GM21381 (cell line): ENCODE data around the gene CALCOCO1.
"Not testable (repeated sequence)": the region's sequence is repeated elsewhere in the genome, so short reads cannot be mapped to it uniquely, and the experiment has no call there.

Source experiments
- ATAC-seq: cut with Tn5 transposase; IDR thresholded peaks from one replicate; pipeline ENCODE4 v1.9.1; 2021; ENCODE audit warnings: mild to moderate bottlenecking, moderate library complexity; ENCODE audit not compliant: unreplicated experiment

Gene CALCOCO1, protein sequence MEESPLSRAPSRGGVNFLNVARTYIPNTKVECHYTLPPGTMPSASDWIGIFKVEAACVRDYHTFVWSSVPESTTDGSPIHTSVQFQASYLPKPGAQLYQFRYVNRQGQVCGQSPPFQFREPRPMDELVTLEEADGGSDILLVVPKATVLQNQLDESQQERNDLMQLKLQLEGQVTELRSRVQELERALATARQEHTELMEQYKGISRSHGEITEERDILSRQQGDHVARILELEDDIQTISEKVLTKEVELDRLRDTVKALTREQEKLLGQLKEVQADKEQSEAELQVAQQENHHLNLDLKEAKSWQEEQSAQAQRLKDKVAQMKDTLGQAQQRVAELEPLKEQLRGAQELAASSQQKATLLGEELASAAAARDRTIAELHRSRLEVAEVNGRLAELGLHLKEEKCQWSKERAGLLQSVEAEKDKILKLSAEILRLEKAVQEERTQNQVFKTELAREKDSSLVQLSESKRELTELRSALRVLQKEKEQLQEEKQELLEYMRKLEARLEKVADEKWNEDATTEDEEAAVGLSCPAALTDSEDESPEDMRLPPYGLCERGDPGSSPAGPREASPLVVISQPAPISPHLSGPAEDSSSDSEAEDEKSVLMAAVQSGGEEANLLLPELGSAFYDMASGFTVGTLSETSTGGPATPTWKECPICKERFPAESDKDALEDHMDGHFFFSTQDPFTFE

DNA sequence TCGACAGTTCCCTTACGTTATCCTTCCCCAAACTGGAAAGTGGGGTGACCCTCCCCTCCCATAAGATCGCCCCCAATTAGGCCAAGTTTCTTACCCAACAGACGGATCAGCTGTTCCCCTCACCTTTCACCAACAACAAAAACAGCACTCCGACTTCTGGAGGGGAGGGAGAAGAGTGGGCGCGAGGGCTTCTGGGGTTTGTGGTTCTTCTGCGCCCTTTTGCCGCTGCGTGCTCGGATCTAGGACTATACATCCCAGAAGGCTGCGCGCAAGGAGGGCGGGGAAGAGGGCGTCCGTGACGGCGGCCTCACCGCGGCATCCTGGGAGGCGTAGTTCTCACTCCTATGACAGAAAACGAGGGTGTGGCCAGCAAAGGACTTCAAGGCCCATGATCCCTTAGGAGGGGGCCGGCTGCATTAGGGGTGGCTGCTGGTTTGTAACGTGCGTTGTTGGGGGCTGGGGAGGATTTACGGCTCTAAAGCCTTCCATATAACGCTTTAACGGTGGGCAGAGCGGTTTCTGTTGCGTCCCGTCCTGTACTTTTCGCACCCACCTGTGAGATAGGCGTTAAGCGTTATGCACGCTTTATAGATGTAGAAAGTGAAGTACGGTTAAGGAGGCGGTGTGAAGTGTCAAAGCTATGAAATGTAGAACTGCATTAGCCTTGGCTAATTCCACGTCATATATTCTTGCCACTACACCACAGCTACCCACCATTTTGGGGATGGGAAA, at the start of gene CALCOCO1:
Gene CALCOCO1, minus strand, starts transcription at position 143 of the 732 bp plus-strand sequence. CDS start 2,210 bp downstream, outside the sequence.
- peak; percentile 98 for ATAC-seq

DNA sequence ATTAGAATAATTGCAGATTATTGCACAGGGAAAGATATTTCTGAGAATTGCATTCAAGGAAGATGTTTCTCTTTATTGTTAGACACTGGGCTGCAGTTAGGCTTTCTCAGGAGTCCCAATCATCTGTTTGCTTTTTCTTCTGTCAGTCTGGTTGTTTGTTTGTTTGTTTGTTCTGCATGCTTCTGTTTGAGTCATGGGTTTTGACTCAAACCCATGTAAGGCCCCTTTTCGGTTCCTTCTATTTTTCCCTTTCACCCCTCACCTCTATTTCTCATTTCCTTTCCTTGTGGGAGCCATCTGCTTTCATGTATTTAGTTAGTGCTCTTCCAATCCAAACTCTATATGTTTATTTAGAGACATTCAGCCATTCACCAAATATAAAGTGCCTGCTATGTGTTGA, 49.6 kb upstream of the CALCOCO1 start:
- ATAC-seq, result no peak

DNA sequence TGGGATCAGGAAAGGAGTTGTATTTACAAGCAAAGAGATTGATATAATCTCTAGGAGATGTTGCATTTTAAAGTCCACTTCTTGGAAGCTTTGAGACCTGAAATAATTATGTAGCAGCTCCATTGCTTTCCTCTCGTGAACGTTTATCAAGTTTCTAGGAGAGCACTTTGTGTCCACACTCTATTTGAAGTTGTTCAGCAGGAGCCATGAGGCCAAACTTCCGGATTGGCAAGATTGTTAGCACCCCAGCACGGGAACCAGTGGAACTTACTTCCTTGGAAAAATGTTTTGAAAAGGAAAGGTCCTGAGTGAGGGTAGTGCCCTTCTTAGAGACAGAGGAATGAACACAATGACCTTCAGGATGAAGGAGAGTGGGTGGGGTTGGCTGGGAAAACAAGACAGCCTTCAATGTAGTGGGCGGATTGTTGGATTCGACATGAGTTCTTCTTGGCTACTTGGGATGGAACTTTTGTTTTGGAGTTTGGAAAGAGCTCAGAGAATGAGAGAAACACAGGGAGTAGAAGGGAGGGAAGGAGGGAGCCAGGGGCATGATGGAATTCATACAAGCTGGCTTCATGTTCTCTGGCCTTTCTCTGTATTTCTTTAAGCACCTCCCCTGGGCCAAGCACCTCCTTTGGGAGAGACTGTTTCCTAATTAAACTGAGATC, 48.4 kb upstream of the CALCOCO1 start:
- ATAC-seq, result no peak

DNA sequence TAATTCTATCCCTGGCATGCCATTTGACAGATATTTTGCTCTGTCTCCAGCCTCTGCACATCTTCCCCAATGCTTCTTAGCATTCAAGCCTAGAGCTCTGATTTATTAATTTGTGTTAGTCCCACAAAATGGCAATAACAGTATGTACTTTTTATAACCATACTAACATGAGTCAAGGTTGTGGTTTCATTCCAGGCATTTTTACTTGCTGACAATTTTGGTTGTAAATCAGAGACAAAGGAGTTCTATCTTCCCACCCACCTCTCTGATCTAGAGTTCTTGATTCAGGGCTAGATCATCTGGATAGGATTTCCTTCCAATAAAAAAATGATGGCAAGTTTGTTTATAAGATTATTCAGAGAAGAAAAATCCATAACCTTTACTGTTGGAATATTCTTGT, 43.0 kb upstream of the CALCOCO1 start:
- no peak for ATAC-seq

DNA sequence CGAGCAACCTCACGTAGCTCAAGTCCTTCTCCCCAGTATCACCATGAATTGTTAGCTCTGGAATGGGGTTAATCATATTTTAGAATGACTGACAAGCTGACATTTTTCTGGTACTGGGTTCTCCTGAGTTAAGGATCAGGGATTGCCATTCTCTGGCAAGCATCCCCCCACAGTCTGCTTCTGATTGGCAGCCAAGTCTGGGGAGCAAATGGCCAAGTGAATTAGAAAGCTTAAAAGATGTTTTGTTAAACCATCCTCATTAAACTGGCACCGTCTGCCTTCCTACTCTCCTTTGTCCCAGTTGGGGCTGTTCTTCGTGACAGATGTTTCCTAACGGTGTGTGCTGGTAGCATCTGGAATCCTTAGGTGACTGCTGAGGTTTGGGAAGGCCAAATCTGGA, 41.7 kb upstream of the CALCOCO1 start:
- no peak for ATAC-seq

DNA sequence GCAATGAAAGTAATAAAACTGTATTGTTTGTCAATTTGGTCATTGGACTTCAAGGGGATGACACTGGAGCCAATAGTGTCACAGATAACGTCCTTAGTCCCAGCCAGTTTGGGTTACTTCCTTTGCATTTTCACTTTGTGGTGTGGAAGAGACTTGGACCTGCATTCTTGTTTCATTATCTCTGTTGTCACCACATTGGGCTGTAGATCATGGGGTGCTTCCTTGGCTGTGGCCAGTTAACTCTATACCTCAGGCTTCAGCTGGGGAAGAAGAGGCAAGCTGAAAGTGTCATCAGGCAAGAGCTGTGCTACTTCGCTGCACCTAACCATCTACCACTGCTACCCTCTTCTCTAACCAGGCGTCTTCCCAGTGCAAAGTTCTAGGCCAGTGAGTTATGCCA, 39.6 kb upstream of the CALCOCO1 start:
- ATAC-seq, result no peak

DNA sequence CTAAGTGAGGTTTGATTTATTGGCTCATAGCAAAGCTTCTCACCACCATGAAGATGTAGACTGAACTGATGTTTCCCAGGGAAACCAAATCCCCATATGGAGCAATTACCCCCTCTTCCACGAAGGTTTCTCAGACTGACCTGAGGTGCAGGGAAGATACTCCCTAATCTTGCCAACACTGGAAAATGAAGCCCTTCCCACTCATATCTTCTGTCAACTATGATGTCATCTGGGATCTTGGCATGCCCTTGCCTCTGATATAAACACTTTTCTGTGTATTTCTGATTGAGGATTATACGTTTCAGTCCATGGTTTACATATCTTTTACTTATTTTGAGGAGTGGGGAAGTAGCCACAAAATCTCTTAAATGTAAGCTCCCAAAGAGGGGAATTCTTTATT, 38.6 kb upstream of the CALCOCO1 start:
- ATAC-seq, result no peak

DNA sequence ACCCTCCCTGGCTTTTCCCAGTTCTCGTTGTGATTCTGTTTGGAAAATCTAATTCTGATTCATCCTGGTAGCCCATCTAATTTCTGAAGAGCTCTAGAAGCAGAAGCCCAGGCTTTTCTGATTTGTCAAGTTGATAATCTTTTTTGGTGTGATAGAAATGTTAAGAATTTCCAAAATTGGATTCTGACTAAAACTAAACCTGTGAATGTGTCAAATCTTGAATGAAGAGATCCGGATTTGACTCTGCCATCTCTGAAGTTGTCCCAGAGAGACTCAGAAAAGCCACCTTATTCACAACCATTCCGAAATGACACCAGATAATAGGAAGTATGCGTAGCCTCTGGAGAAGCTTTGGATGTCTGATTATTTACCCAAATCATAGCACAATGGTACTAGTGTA, 37.4 kb upstream of the CALCOCO1 start:
- ATAC-seq, result no peak

DNA sequence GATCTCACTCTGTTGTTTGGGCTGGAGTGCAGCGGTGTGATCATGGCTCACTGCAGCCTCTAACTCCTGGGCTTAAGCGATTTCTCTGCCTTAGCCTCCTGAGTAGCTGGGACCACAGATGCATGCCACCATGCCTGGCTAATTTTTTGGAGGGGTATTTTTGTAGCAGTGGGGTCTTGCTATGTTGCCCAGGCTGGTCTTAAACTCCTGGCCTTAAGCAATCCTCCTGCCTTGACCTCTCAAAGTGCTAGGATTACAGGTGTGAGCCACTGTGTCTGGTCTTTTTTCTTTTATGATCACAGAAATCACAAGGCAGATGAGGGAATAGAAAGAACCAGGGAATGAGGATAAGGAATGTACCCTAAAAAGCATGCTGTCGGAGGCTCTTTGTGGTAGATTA, 35.5 kb upstream of the CALCOCO1 start:
- ATAC-seq, result not testable (repeated sequence)

DNA sequence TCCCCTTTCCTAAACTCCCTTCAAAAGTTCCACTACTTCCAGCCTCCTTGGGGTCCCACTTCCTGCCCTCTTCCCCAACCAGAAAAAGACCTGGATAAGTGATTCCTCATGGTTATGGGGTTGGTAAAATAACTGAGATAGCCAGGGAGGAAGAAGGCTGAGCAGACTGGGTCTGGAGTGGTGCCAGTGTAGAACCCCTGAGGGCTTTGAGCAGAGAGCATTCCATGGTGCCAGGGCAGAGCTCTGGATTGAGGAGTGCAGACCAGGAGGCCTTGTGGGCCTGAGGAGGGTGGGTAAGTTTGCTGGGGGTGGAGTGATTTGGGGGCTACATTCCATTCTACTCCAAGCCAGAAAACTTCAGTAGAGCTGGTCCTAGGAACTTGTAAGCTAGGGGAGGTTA, 34.1 kb upstream of the CALCOCO1 start:
- ATAC-seq, result no peak

DNA sequence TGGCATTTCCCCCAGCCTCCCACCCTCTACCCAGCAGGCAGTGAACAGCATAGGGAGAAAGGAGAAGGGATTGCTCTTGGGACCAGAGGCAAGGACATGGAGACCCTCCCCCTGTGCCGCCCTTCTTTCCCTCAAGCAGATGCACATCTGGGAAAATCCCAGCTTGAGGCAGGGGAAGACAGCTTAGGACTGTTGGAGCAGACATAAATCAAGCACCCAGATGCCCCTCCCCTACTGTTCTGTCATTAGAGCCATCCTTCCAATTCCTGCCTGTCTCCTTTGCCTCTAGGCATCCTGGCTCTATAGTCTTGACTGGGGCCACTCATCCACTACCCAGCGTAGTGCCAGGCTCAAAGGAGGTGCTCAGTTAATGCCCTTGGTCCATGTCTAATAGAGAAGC, 32.0 kb upstream of the CALCOCO1 start:
- no peak for ATAC-seq

DNA sequence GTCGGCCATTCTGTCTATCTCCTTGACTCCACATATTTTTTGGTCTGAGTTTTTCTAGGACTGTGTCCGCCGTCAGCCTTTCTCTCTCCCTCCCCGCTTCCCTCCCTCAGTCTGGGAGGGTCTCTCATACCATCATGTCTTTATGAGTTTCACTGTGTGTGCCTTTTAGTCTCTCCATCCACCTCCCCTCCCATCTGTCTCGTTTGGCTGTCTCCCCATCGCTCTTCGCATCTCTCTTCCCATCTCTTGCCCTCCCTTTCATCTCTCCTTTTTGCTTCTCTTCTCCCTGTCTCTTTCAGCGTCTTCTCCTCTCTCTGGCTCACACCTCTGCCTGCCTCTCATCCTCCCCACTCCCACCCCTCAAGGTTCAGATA, 31.5 kb upstream of the CALCOCO1 start:
- no peak for ATAC-seq

DNA sequence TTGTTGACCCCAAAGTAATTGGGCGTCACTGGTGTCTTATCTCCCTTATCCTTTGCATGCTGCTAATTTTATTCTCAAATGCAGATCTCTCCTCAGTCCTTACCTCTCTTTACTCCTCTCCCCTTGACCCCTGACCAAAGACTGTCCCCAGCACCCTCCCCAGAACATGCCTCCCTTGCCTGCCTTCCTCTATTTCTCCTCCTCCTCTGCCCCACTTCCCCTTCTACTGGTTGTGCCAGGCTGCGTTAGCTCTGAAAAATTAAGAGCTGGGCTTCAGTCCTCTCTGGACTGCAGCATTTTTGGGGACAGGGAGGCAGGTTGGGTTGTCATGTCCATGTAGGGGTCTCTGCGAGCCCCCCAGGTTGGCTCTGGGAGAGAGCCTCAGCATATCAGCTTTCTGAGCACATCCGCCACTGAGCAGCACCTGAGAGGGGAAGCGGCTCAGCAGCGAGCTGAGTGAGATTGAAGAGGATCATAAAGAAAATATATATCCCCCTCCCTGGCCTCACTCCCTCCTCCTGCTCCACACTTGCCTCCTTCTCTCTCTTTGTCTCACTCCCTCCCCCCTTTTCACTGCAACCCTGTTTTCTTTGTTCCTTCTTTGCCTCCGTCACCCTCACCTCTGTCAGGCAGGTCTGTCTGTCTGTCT, 31.0 kb upstream of the CALCOCO1 start:
- no peak for ATAC-seq

DNA sequence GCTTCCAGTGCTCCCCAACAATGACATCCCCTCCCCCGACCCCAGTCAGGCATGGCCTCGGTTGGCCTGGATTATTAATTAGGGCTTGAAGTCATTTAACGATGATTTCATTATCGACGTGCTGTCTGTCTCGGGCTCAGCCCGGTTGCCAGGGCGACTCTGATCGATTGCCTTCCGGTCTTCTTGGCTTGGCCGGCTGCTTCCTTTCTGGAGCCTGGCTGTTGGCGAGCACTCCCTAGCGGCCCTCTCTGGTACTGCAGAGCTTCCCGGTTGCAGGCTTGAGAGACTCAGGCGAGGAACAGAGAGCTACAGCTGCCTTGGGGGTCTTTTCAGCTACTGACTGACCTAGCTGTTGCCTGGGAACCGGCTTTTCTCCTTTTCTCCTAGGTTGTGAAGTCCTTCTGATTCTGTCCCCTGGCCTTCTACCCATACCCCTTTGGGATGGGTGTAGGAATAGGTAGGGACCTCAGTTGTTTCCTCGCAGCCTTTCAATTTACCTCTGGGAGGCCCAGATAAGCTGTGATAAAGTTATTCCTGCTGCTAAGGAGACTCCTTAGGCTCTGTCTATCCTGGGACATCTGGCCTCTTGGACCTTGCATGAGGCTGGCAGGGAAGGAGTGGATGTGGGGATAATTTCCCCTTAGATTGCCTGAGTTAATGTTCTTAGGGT, 30.0 kb upstream of the CALCOCO1 start:
- peak; percentile 71 for ATAC-seq

DNA sequence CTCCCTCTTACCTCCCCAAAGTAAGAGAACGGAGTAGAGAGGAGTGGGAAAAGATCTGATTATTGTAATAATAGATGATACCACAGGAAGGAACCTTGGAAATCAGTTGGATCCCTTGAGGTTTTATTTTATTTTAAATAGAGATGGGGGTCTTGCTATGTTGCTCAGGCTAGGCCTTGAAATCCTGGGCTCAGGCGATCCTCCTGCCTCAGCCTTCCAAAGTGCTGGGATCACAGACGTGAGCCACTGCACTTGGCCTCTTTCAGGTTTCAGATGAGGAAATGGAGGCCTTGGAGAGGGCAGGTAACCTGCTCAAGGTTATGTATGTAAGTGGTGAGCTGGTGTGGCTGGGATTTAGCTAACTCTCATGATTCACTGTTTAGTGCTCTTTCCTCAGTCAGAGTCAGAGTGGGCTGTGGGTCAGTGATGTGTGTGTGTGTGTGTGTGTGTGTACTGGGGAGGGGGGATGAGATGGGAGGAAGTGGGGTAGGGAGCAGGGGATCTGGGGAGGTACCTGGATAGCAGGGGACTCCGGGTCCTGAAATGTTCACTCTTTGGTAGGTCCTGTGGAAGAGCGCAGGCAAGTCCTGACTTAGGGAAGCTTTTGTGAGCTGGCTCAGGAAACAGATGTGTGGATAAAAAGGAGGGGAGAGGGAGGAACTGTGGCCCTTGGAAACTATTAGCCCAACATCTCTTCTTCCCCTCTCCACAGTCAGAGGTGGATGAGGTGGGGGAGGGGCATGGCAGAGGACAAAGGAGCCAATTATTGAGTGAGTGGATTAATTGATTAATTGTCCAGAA, 29.2 kb upstream of the CALCOCO1 start:
- no peak for ATAC-seq

DNA sequence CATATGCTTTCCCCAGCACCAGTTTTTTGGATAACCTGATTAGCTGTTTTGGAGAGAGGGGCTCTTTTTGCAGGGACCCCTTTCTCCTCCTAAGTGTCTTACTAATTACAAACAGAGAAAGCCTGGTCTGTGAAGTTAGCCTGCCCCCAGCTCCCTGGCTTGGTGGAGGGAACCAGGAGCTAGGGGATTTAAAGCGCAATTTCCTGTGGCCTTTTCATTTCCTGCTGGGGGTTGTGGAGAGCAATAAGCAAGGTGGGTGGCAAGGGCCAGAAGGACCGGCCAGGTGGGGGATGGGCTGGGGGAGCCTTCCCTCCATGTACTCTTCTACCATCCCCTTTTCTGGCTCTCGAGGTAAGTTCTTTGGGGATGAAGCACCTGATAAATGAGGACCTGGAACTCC, 28.6 kb upstream of the CALCOCO1 start:
- no peak for ATAC-seq

DNA sequence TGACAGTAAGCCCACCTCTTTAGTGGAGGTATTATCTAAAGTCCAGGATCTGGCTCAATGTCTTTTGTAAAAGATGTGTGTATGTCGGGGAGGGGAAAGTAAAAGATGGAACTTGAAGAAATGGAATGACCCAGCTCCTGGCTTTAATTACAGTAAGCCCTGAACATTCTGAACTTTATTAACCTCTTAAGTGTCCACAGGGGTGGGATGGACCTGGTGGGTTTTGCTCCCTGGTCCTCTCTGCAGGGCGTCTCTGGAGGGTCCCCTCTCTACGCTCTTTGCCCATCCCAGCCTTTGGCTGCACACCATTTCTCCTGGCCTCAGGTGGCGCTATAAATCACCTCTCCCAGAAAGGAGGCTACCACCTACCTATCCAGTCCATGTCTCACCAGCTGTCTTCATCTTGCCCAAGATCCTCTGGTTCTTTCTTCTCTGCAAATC, 28.2 kb upstream of the CALCOCO1 start:
- no peak for ATAC-seq

DNA sequence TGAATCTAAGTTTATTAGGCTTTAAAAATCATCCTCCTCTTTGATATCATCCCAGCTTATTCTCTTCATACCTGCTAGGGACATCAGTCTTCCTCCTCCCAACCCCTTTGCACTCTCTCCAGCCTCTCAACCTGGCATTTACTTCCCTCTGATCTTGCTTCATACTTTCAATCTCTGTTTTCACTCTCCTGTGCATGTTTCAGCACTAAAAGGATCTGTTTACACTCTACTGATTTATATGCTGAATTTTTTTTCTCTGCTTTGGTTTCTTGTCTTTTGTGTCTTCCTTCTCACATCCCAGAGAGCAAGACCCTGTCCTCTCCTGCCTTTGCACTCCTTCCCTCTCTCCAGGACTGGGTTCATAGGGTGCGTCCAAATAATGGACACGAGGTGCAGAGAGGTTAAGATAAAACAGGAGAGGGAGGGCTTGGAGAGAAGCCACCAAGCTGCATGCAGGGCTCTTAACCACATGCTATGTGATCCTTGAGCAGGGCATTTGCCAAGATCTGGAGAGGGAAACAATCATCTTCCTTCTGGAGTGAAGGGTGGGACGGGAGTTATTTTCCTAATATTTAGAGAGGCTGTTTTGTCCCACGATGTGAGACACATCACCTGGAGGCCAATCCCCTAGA, 27.5 kb upstream of the CALCOCO1 start:
- ATAC-seq, result no peak

DNA sequence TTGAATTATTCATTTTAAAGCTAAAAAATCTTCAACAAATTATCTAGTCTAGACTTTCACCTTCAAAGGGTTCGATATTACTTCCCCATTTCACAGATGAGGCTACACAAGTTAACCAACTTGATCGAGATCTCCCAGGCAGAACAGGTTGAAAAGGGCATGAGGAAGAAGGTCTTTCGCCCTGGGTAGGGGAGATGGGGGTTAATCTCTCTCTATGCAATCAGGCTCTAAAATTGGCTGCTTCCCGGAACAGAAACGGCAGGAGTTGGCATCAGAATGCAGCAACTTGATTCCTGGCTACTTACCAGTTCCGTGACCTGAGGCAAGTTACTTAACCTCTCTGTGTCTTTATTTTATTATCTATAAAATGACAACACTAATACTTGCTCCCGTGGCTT, 26.9 kb upstream of the CALCOCO1 start:
- ATAC-seq, result no peak
